ENCODE measurements around the gene UACA.
"Not testable (repeated sequence)": the region's sequence is repeated elsewhere in the genome, so short reads cannot be mapped to it uniquely, and the experiment has no call there.

UACA gene

GRCh38 chr15:70753101-70753829 is 10.1 kb downstream of the UACA start:
- DNase-seq, result no peak

GRCh38 chr15:70752193-70752635 is 11.1 kb downstream of the UACA start:
- no peak for DNase-seq

GRCh38 chr15:70750203-70750869 is 13.0 kb downstream of the UACA start:
- DNase-seq, result no peak

GRCh38 chr15:70748281-70748747 is 15.0 kb downstream of the UACA start:
- DNase-seq, result no peak

- not testable (repeated sequence) for DNase-seq
Measured at GRCh38 chr15:70746598-70746997, 16.8 kb downstream of the UACA start.

- DNase-seq, result no peak
Measured at GRCh38 chr15:70742928-70743327, 20.4 kb downstream of the UACA start.

- no peak for DNase-seq
Measured at GRCh38 chr15:70741677-70742293, 21.6 kb downstream of the UACA start.

- no peak for DNase-seq
Measured at GRCh38 chr15:70741107-70741531, 22.2 kb downstream of the UACA start.

GRCh38 chr15:70735040-70735439 is 28.3 kb downstream of the UACA start:
- not testable (repeated sequence) for DNase-seq

GRCh38 chr15:70729164-70729563 is 34.2 kb downstream of the UACA start:
- DNase-seq, result no peak

- no peak for DNase-seq
Measured at GRCh38 chr15:70726753-70727152, 36.6 kb downstream of the UACA start.

GRCh38 chr15:70723927-70724326 is 39.4 kb downstream of the UACA start:
- no peak for DNase-seq

GRCh38 chr15:70723122-70723422 is 40.3 kb downstream of the UACA start:
- DNase-seq, result no peak

- no peak for DNase-seq
Measured at GRCh38 chr15:70722266-70723121, 40.9 kb downstream of the UACA start.

GRCh38 chr15:70720228-70721016 is 42.9 kb downstream of the UACA start:
- no peak for DNase-seq

GRCh38 chr15:70717237-70717793 is 46.0 kb downstream of the UACA start:
- DNase-seq, result no peak

- DNase-seq, result no peak
Measured at GRCh38 chr15:70715840-70716485, 47.4 kb downstream of the UACA start.

- DNase-seq, result no peak
Measured at GRCh38 chr15:70714565-70714964, 48.8 kb downstream of the UACA start.

GRCh38 chr15:70714015-70714414 is 49.3 kb downstream of the UACA start:
- DNase-seq, result no peak

- no peak for DNase-seq
Measured at GRCh38 chr15:70712271-70712670, 51.1 kb downstream of the UACA start.

- DNase-seq, result no peak
Measured at GRCh38 chr15:70710714-70711113, 52.6 kb downstream of the UACA start.

Data from stimulated activated CD4-positive, alpha-beta T cell treated with anti-CD3 and anti-CD28 coated beads, Interleukin-4, amount 100 ng/mL, for 4 hours (primary cell).